Measurements from ENCODE around the gene TAAR9.

The TAAR9 gene, protein sequence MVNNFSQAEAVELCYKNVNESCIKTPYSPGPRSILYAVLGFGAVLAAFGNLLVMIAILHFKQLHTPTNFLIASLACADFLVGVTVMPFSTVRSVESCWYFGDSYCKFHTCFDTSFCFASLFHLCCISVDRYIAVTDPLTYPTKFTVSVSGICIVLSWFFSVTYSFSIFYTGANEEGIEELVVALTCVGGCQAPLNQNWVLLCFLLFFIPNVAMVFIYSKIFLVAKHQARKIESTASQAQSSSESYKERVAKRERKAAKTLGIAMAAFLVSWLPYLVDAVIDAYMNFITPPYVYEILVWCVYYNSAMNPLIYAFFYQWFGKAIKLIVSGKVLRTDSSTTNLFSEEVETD

DNA sequence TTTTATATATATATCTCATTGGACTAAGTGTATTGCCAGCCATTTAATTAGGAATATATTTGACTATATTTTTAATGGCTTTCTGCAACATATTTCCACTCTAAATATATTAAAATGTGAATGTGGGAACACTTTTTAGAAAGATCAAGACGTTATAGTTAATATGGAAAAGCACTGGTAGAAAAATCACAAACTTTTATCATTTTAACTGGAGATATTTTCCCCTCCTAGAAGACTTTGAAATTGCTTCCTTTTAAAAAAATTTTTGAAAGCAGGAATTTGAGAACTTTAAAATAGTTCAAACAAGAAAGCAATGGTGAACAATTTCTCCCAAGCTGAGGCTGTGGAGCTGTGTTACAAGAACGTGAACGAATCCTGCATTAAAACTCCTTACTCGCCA lies at the start of gene TAAR9:
TSS of gene TAAR9 (plus strand) at position 301 of the 400 bp plus-strand sequence. CDS start at position 314, 13 bp downstream.
- DNase-seq (ENCODE audit: low read depth) = no peak

DNA sequence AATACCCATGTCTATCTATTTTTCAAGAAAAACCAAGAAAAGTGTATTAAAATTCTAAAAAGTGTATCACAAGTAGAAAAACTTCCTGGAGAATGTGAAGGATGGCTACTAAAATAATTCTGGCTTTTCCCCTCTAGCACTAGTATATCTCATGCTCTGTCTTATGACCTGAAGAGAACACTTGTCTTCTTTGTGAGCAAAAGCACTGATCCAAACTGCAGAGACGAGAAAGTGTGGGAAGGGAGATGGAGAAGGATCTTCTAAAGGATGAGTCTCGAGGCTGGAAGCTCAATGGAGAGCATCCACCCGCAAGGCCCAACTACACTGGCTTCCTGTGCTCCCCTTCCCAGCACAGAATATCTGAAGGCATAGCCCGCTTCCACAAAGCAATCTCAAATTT lies 48.7 kb upstream of the TAAR9 start:
- no peak for DNase-seq (ENCODE audit: low read depth)

DNA sequence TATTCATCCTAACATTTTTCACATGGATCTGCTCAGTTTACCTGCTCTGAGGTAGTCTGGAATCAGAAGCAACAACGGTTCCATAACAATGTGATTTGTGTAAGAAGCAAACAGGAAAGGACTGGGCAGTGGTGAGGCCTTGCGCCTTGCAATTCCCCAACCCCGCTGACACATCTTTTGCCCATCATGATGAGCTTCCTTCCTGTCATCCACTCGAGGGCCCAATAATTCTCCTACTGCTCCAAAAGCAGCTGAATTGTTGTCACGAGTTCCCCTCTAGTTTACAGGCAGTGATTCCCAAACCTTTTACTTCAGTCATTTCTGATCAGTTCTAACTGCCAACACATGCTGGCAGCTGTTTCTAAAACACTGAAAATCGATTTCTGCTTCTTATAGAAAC lies 48.1 kb upstream of the TAAR9 start:
- DNase-seq (ENCODE audit: low read depth) = no peak

DNA sequence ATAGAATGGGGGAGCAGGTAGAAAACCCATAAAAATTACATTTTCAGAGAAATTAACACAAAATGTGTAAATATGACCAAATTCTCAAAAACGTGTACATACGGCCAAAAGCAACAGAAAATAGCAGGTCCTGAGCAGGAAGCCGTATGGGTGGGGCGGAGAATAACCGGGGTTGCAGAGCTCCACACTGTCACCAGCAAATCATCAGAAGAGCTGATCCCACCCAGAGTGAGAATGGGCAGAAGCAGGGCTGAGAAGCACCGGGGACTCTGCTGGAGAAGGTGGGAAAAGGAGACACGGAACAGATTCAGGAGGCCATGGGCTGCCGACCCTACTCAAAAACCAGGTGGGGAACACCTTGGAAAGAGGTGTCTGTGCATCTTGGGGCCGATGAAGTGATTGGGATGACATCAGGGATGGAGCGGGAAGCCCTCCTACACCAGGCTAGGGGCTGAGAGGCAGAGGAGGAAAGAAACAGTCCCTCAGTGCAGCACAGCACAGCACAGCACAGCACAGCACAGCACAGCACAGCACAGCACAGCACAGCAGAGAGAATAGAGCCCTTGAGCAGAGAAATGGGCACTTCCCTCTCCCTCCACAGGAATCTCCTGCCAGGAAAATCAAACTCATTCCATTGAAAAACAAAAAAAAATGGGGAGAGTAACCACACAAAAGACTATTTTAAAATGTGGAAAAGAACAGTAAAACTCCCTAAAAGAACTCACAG lies 47.4 kb upstream of the TAAR9 start:
- no peak for DNase-seq (ENCODE audit: low read depth)

DNA sequence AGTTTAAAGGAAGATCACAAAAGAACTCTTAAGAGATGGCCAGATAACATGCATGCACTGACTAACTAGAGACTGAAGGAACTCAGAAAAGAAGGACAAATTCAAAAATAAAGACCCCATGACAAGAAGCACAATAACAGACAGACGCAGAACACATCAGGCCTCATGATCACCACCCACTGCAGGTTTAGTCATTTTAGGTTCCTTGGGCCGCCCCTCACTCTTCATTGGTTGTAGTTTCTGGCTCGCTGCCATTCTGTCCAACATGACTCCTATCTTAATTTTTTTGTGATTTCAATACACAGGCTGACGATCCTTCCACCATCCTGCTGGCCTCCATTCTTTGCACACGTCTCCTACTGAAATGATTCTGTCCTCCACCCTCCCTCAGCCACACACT lies 46.8 kb upstream of the TAAR9 start:
- no peak for DNase-seq (ENCODE audit: low read depth)

DNA sequence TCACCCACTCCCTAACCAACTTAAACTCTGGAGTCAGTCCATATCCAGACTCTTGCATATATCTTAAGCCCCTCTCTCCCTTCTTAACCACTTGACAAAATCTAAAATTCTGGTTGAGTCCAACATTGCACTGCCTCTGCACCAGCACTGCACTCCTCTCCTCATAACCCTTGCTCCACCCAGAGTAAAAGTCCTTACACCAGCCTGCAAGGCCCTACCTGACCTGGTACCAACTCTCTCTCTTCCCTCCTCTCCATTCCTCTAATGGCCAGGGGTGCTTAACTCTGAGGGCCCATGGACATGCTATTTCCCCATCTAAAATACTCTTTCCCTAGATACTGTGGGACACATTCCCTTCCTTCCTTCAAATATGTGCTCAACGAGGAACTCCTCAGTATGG lies 46.2 kb upstream of the TAAR9 start:
- DNase-seq (ENCODE audit: low read depth) = no peak

DNA sequence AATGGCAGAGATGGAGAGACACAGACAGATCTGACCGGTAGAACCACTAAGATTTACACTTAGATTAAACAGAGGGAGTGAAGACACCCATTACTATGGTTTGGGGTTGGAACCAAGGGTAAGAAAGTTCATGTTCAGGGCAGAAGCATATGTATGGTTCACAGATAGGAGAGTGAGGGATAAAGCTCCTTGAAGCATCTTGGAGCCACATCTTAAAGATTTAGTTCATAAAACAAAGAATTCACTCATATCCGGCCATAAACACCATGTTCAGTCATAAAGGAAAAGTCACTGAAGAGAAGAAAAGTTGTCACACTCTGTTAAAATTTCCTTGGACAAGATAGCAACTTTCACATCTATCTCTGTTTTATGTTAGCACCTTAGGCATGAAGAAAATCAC lies 43.1 kb upstream of the TAAR9 start:
- no peak for DNase-seq (ENCODE audit: low read depth)

DNA sequence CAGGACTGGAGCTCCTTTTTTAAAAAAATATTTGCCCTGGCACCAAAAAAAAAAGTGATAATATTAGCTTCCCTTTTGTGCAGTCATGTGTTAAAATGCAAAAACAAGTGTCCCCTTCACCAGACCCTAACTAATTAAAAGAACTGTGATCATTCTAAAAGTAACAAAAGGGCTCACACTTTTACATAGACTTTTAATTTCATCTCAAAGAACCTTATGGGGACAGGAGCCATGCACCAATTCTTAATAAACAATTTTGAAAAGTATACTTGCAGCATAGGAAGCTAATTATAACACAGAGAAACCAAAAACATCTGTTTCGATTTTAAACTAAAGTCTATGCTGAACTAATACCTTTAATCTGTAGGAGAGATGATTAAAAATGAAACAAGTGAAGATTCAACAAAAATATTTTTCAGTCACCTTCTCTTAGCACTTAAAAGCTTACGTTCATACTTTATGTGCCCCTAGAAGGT lies 42.4 kb upstream of the TAAR9 start:
- DNase-seq (ENCODE audit: low read depth) = no peak

DNA sequence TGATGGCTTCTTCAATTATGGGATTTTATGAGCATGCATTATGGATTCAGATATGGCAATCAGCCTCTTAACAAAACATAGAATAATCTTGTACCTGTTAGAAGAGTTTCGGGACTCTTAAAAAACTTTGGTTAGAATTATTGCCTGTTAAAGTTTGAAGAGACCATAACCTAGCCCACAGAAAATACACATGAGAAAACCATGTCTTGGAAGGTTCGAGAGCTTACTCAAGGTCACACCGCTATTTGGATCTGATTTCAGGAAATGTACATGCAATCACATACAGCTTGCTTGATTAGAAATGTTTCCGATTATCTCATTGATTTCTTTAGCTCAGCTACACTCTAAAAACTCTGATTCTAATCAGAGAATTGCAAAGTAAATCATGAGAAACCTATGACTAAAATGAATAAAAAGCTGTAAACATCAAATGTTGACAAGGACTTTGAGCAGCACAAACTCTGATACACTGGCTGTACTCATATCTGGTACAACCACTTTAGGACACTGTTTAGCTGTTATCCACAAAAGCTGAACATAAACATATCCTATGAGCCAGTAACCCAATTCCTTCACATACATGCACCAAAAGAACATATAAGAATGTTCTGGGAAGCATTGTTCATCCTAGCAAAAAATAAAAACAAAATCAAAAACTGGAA lies 41.4 kb upstream of the TAAR9 start:
- DNase-seq (ENCODE audit: low read depth) = no peak

DNA sequence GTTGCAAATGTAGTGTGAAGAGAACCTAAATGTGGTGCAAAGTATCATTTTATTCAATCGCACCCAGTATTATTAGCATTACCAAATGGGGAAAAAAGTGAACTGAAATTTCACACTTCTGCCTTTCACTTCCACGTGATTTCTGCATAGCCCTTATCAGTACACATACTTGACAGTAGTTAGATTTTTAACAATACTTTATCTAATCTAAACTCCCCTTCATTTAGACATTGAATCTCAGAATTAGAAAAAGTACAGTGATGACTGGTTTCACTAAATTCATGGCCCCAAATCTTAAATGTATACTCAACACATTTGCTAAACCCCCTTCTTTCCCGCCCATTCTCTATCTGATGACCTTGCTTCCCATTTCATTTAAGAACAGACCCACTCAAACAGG lies 39.4 kb upstream of the TAAR9 start:
- DNase-seq (ENCODE audit: low read depth) = no peak

DNA sequence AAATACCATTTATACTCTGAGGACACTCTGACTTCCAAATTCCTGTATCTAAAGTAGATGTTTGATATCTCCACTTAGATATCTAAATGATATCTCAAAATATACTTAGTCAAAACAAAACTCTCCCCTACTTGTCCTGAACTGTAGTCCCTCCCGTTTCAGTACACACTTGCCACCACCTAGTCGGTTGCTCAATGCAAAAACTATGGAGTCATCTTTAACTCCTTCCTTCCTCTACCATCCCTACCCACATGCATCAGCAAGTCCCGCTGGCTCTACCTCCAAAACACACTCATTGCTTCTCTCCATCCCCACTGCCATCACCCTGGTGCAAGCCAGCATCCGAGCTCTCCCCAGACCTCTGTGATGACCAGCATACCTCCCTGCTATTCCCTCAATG lies 38.3 kb upstream of the TAAR9 start:
- DNase-seq (ENCODE audit: low read depth) = no peak

DNA sequence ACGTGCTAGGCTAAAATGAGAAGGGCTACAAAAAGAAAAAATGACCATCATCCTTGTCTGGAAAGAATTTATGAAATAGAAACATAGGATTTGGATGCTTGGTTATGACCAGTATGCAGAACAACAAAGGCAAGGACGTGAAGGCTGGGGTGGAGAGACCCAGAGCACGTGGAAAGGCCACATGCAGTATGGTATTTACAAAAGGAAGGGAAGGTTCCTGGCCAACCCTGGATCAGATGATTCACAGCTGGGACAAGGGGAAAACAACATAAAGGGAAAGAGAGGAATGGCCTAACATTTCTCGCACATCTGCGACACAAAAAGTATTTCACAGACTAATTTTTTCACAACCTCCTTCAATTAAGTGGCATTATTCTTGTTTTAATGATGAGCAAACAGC lies 33.3 kb upstream of the TAAR9 start:
- no peak for DNase-seq (ENCODE audit: low read depth)

DNA sequence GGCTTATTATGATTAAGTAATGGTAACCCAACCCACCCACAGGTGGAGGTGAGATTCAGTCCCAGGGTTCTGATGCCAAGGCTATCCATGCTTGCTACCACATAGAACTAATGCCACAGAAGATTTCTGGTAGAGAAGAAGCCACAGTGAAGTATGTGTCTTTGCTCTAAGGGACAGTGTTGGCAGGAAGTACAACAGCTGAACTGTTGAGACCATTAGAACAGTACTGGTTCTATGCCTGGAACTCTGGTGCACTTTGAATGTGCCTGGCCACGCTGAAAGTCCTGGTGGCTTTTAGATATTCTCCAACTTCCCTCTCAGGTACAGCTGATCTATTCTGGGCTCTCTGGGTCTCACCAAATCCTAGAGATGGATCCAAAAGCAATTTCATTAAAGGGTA lies 32.9 kb upstream of the TAAR9 start:
- no peak for DNase-seq (ENCODE audit: low read depth)

DNA sequence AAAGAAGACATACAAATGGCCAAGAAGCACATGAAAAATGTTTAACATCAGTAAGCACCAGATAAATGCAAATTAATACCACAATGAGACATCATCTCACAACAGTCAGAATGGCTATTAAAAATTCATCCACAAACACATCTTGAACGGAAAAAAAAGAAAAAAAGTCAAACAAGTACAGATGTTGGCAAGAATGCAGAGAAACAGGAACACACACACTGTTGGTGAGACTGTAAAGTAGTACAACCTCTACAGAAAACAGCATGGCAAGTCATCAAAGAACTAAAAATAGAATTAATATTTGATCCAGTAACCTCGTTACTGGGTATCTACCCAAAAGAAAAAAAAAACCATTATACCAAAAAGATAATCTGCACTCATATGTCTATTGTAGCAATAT lies 31.6 kb upstream of the TAAR9 start:
- no peak for DNase-seq (ENCODE audit: low read depth)

DNA sequence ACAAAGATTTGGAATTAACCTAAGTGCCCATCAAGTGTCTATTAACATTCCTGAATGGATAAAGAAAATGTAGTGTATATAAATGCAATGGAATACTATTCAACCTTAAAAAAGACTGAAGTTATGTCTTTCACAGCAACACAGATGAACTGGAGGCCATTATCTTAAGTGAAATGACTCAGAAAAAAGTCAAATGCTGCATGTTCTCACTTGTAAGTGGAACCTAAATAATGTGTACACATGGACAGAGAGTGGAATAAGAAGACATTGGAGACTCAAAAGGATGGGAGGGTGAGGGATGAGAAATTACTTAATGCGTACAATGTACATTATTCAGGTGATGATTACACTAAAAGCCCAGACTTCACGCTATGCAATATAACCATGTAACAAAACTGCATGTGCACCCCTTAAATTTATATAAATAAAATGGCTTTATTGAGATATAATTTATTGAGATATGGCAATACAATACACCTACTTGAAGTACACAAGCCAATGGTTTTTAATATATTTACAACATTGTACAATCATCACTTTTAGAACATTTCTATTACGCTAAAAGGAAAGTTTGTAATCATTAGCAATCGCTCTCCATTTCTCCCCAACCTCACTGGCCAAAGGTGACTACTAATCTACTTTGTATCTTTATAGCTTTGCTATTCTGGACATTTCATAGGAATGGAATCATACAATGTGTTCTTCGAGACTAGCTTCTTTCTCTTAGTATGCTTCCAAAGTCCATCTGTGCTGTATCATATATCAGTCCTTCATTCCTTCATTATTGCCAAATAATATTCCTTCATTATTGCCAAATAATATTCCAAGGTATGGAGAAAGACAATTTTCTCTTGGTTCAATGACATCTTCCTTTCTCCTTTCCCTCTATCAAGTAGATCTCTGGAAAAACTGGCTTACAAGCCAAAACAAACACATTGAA lies 30.9 kb upstream of the TAAR9 start:
- DNase-seq (ENCODE audit: low read depth) = no peak

DNA sequence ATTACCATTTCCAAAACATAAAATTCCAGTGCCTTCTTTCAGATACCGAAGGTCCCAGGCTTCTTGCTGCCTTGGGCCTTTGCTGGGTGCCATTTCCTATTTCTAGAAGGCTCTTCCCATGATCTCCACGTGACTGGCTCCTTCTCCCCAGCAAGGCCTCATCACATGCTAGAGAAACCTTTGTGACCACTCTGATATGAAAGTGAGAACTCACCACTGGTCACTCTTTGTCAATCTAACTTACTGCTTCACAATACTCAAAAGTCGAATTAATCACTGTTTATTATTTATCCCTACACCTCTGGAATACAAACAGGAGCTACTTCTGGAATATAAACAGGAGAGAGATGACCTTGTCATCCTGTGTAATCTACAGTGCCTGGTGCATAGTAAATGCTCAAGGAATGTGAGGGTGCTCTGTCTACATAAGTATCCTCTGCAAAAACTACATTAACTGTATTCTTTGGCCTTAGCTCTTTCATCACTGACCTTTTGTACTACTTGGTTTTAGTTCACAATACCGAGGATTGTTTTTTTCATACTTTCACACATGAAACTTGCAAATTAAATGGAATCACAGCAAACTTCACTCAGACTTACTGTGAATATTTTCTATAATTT lies 26.8 kb upstream of the TAAR9 start:
- DNase-seq (ENCODE audit: low read depth) = no peak

DNA sequence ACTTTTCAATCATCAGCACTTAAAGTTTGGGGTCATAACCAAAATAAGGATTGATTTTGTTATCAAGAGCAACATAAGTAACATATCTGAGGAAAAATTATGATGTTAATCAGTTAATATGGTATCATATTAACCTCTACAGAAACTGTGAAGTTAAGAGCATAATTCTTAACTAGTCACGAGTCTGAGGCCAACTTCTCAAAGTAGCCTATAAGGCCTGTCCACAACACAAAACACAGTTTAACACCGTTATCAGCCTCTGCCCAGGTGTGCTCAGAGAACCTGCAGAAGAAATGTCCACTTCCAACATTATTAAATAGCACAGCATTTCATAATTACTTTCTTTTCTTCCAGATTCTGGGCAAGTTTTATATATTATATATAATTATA lies 26.3 kb upstream of the TAAR9 start:
- DNase-seq (ENCODE audit: low read depth) = no peak

DNA sequence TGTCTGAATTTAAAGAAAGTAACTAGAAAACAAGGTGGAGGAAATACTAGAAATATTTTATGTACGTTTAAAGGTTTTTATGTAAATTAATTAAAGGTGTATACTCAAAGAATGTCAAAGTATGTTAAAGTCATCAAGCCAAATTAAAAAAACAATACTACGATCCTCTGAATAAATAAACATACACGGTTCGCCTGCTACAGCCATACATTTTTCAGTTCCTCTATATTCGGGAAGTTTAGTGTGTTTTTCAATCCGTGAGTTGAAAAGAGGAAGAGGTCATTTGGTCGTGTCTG lies 25.8 kb upstream of the TAAR9 start:
- DNase-seq (ENCODE audit: low read depth) = no peak

DNA sequence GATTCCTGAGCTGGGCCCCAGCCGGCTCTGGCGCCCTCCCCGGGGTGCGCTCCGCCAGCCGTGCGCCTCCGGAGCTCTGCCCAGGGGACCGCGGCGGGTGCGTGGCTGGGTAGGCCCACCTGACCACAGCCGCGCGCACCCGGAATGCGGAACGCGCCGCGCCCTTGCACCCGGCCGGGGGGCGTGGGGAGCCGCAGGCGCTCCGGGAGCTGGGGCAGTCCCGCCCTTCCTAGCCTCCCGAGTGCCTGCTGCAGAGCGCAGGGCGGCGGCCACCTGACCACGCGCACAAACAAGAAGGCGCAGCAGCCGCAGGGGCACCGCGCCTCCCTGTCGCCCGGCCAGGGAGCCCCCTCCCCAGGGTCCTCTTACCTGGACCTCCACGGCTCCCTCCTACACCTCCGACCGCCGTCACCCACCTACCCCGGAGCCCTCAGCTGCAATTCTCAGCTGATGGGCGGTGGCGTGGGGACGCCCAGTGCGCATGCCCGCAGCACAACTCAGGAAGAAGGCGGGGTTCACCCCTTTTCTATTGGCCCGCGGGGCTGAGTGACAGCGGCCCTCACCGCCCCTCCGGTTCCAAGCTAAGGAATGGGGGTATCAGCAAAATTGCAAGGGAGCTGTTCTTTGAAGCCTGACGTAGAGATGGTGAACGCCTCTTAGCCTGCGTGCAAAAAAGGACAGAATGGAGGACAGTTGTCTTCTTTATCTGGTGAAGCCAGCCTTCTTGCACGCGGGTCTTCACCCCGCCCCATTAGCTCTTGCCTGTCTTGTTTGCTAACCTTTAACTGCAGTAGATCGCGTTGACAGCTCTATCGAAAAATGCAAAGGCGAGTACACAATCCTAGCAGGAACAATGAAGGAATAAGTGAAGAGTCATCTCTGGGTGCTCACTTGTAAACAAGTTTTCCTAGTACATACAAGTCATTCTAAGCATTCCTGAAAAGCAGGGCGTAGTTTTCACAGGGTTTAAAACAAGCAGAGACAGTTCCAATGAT lies 25.1 kb upstream of the TAAR9 start, which contains the start of gene STX7:
TSS of gene STX7 (minus strand) at position 479 of the 995 bp plus-strand sequence. CDS start 9,586 bp downstream, outside the sequence.
- peak; percentile 78 for DNase-seq (ENCODE audit: low read depth)

DNA sequence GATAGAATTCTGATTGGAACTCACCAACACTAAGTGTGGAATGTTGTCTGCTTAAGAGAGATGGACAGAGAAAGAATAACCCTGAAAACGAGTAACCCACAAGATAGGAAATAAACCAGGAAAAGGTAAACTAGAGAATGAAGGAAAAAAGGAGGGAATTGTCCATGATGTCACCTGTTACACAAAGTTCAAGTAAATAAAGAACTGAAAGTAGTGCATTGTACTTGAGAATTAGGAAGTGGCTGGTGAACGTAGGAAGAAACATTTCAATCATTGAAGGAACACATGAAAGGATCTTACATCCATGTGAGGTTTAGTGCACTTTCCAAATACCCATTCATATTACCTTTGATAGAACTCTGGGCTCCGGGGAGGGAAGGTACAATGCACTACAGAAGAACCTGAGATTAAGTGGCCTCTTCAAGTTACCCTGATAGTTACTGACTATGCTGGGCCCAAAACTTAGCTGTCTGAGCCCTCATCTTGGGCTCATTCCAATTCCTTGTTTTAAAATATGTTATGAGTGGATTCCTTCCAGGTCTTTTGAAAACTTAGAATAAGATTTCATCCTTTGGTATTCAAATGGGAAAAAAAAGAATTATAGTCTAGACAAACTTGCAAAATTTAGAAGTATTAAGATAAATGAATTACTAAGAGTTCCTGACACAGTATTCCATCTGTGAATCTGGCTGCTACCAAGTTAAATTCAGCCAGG lies 24.1 kb upstream of the TAAR9 start:
- DNase-seq (ENCODE audit: low read depth) = no peak

All from activated gamma-delta T cell treated with anti-CD3 and anti-CD28 coated beads, Interleukin-2, amount 50 U/mL, for 16 hours (primary cell).